B cell (primary cell): Measurements from ENCODE around the gene GPR142. TPM values are rescaled to one million over a fixed set of nuclear protein-coding genes. Genes with fewer than 3 reads are reported as not detected.
A peak's percentile ranks its signal among the peaks of the same experiment; 100 is the strongest.

ENCODE experiments used
- ATAC-seq: fragments of 200-7000 bp; cut with Tn5 transposase; one replicate; pipeline ENCODE4 v1.10.0; 2021; ENCODE audit warnings: low read depth, mild to moderate bottlenecking, moderate number of reproducible peaks, moderate library complexity
- CTCF ChIA-PET: fragments of 350-600 bp; sonication (Branson Sonifier 250); formaldehyde crosslinking; loops from one replicate; lab custom pipeline; 2021; ENCODE audit warnings: antibody characterized with exemption, inconsistent platforms; lab: Charles Lee
- POLR2A ChIA-PET: fragments of 350-600 bp; sonication (Branson Sonifier 250); formaldehyde crosslinking; loops from one replicate; lab custom pipeline; 2021; ENCODE audit warnings: antibody characterized with exemption; lab: Charles Lee
- DNase-seq: peaks from one replicate; pipeline ENCODE4 v3.0.0; 2013
- H2AFZ ChIP-seq: 2 replicates; pipeline ENCODE4 v1.6.1; 2012; ENCODE audit warnings: mild to moderate bottlenecking, low read depth, low read length; ENCODE audit not compliant: insufficient read depth, poor library complexity, severe bottlenecking
- H3K27ac ChIP-seq, 2 donors: 1 replicate in 1 of 2; 2 replicates in 1 of 2; pipeline ENCODE4 v1.5.1; 2012 to 2013; ENCODE audit warnings: low read length in 2 of 2, mild to moderate bottlenecking in 2 of 2, moderate library complexity in 1 of 2
- H3K27me3 ChIP-seq, 4 experiments: fragments of 200-600 bp in 1 of 4; sonication (generic) in 1 of 4; replicated peaks in 1 of 4; 1 replicate in 2 of 4; 2 replicates in 2 of 4; pipeline versions ENCODE4 v1.6.1 to v1.7.0; 2013 to 2016; ENCODE audit warnings: low read length in 3 of 4, mild to moderate bottlenecking in 2 of 4, mixed read lengths in 1 of 4, moderate library complexity in 1 of 4; ENCODE audit not compliant: insufficient read depth in 4 of 4, control insufficient read depth in 3 of 4; ENCODE audit errors: control extremely low read depth in 1 of 4
- H3K36me3 ChIP-seq, 2 experiments: replicated peaks in 1 of 2; 1 replicate in 1 of 2; 2 replicates in 1 of 2; pipeline versions ENCODE4 v1.6.1 to v1.7.1; 2013; ENCODE audit warnings: low read length in 1 of 2; ENCODE audit not compliant: insufficient read depth in 2 of 2, control insufficient read depth in 1 of 2; ENCODE audit errors: control extremely low read depth in 1 of 2, extremely low read depth in 1 of 2
- H3K4me1 ChIP-seq, 2 donors: fragments of 200-600 bp in 1 of 2; sonication (generic) in 1 of 2; 1 replicate in 1 of 2; 2 replicates in 1 of 2; pipeline versions ENCODE4 v1.5.1 to v1.6.1; 2013 to 2017; ENCODE audit warnings: low read length in 2 of 2; ENCODE audit not compliant: control insufficient read depth in 2 of 2, insufficient read depth in 2 of 2
- H3K4me2 ChIP-seq: replicated peaks from 2 replicates; pipeline ENCODE3; 2012; ENCODE audit warnings: mild to moderate bottlenecking, low read depth, low read length; ENCODE audit not compliant: poor library complexity, severe bottlenecking
- H3K4me3 ChIP-seq, 5 experiments: fragments of 200-600 bp in 1 of 5; sonication (generic) in 1 of 5; 1 replicate in 3 of 5; 2 replicates in 2 of 5; pipeline versions ENCODE4 v1.5.1 to v1.7.0; 2011 to 2016; ENCODE audit warnings: low read length in 4 of 5, mild to moderate bottlenecking in 4 of 5, low read depth in 2 of 5, control low read depth in 1 of 5, moderate library complexity in 1 of 5; ENCODE audit not compliant: insufficient read depth in 1 of 5; ENCODE audit errors: control extremely low read depth in 1 of 5, extremely low read depth in 1 of 5
- H3K79me2 ChIP-seq: fragments of 200-600 bp; sonication (generic); one replicate; pipeline ENCODE4 v1.6.0; 2016; ENCODE audit warnings: low read length; ENCODE audit not compliant: control insufficient read depth, insufficient read depth
- H3K9ac ChIP-seq: fragments of 200-600 bp; sonication (generic); 2 replicates; pipeline ENCODE4 v1.6.1; 2017; ENCODE audit warnings: mild to moderate bottlenecking, low read length, moderate library complexity
- H3K9me3 ChIP-seq, 3 donors: one replicate each; pipeline versions ENCODE4 v1.6.1 to v1.7.1; 2013; ENCODE audit warnings: low read length in 2 of 3; ENCODE audit not compliant: control insufficient read depth in 2 of 3, insufficient read depth in 1 of 3; ENCODE audit errors: control extremely low read depth in 1 of 3
- H4K20me1 ChIP-seq: 2 replicates; pipeline ENCODE4 v1.6.0; 2012; ENCODE audit warnings: mild to moderate bottlenecking, low read length; ENCODE audit not compliant: insufficient read depth, control insufficient read depth, poor library complexity, severe bottlenecking
- H3K27ac Mint-ChIP-seq: one replicate; pipeline ENCODE4 v1.8.0; 2021; ENCODE audit warnings: mixed read lengths
- H3K27me3 Mint-ChIP-seq: one replicate; pipeline ENCODE4 v1.8.0; 2021; ENCODE audit warnings: mixed read lengths
- H3K4me1 Mint-ChIP-seq: one replicate; pipeline ENCODE4 v1.8.0; 2021; ENCODE audit warnings: mixed read lengths
- H3K4me3 Mint-ChIP-seq: one replicate; pipeline ENCODE4 v1.8.0; 2021; ENCODE audit warnings: mixed read lengths
- H3K9me3 Mint-ChIP-seq: one replicate; pipeline ENCODE4 v1.8.0; 2022; ENCODE audit warnings: mixed read lengths; ENCODE audit not compliant: insufficient read depth
- CTCF ChIP-seq: fragments of 200-600 bp; IDR thresholded peaks from one replicate; pipeline ENCODE4 v1.8.0; 2022; ENCODE audit warnings: antibody characterized with exemption, mild to moderate bottlenecking
- EZH2 ChIP-seq: IDR thresholded peaks from 2 replicates; pipeline ENCODE4 v1.6.1; 2012; ENCODE audit warnings: borderline replicate concordance, low read depth, mild to moderate bottlenecking, moderate library complexity, low read length; ENCODE audit not compliant: insufficient read depth, poor library complexity, severe bottlenecking
- WGBS: methylation state at CpG from one replicate; pipeline ENCODE4 v1.1.5; 2013; ENCODE audit warnings: missing lambda C conversion rate; ENCODE audit not compliant: insufficient coverage; 5-methylcytosine and 5-hydroxymethylcytosine counted together
- intact Hi-C: fragments of 100-400 bp; cut with micrococcal nuclease; formaldehyde crosslinking; loops from one replicate; pipeline ENCODE4 v1.10.0; 2022
- polyA plus RNA-seq: library from polyadenylated mRNA; depleted of rRNA; stranded (reverse); fragments of >200 nt; gene quantifications from 2 replicates; pipeline ENCODE4 v1.2.3, GENCODE V29; 2012
- total RNA-seq, 2 donors: library from RNA; stranded (reverse); fragments of 120-200 nt in 1 of 2; gene quantifications; 1 replicate in 1 of 2; 2 replicates in 1 of 2; pipeline versions ENCODE4 v1.2.3 to v1.2.4, GENCODE V29; 2013 to 2022

The GPR142 gene
- total and polyA plus RNA-seq, 2 donors (not counting 1 experiment from before 2014, with no cell fraction given): not detected

GRCh38 chr17:74360899-74361229, 6.4 kb upstream of the GPR142 start:
- peaks cover 0 to 41% (median 10%) of the 10 kb centered on the region in 4 experiments for H3K27me3 ChIP-seq
- intact Hi-C loops: loop anchor here (1.0 kb wide), 1 partner anchor 151 kb away; no protein-coding TSS in a partner anchor
- Mint-ChIP-seq H3K4me3 (no peak overlapping the region), H3K4me1 (peaks cover 2% of the 10 kb centered on the region), H3K27ac (no peak overlapping the region), H3K9me3 (no peaks in the 10 kb centered on the region), H3K27me3 (peaks cover 39% of the 10 kb centered on the region)
- CTCF ChIA-PET: interaction anchor here (1.1 to 4.1 kb wide), 6 partner anchors 9 to 159 kb away, joined by 3 to 12 read pairs (median 4); no protein-coding TSS in a partner anchor
- H3K9ac ChIP-seq: no peak overlapping the region
- H3K4me2 ChIP-seq: no peak overlapping the region
- no peak overlapping the region for H3K4me3 ChIP-seq
- POLR2A ChIA-PET: interaction anchor here (0.5 kb wide), 1 partner anchor 955 kb away, joined by 4 read pairs; no protein-coding TSS in a partner anchor
- WGBS: 84% methylated on average over 7 of the region's 7 CpGs
- TF ChIP-seq EZH2 (no peak), CTCF (no peak)
- H3K9me3 ChIP-seq: no peaks in the 10 kb centered on the region
- DNase-seq (no peak), ATAC-seq (no peak)
- H3K36me3 ChIP-seq: no peaks in the 10 kb centered on the region
- H3K27ac ChIP-seq: no peak overlapping the region
- H3K79me2 ChIP-seq: no peaks in the 10 kb centered on the region
- H3K4me1 ChIP-seq: peaks cover 0 to 7% of the 10 kb centered on the region in 2 donors
- H2AFZ ChIP-seq: no peak overlapping the region
- no peaks in the 10 kb centered on the region for H4K20me1 ChIP-seq

- H3K4me3 ChIP-seq: no peak within 1 kb of the TSS
- no peaks in the 10 kb centered on the region for H3K79me2 ChIP-seq
- H3K27ac ChIP-seq: no peak within 1 kb of the TSS
- H3K27me3 ChIP-seq: peaks cover 0 to 36% (median 7%) of the 10 kb centered on the region in 4 experiments
- peak; percentile 41 for TF ChIP-seq CTCF
- no peak for TF ChIP-seq EZH2
- no peaks in the 10 kb centered on the region for H3K9me3 ChIP-seq
- H3K4me3 Mint-ChIP-seq: no peak within 1 kb of the TSS
- peaks cover 0 to 7% of the 10 kb centered on the region in 2 donors for H3K4me1 ChIP-seq
- ChIA-PET CTCF (interaction anchor here (1.1 to 4.1 kb wide), 6 partner anchors 10 to 160 kb away, joined by 3 to 12 read pairs (median 4); no protein-coding TSS in a partner anchor), POLR2A (interaction anchor here (0.5 kb wide), 1 partner anchor 955 kb away, joined by 4 read pairs; no protein-coding TSS in a partner anchor)
- peaks cover 2% of the 10 kb centered on the region for H3K4me1 Mint-ChIP-seq
- DNase-seq (peak; percentile 30), ATAC-seq (peak; percentile 45)
- peaks cover 36% of the 10 kb centered on the region for H3K27me3 Mint-ChIP-seq
- no peaks in the 10 kb centered on the region for H3K9me3 Mint-ChIP-seq
- no peaks in the 10 kb centered on the region for H4K20me1 ChIP-seq
- 52% methylated on average over 28 of the region's 28 CpGs for WGBS
- no peak within 1 kb of the TSS for H3K4me2 ChIP-seq
- no peak within 1 kb of the TSS for H3K27ac Mint-ChIP-seq
- no peak within 1 kb of the TSS for H2AFZ ChIP-seq
- H3K36me3 ChIP-seq: no peaks in the 10 kb centered on the region
- intact Hi-C loops: loop anchor here (1.0 kb wide), 1 partner anchor 151 kb away; no protein-coding TSS in a partner anchor
- no peak within 1 kb of the TSS for H3K9ac ChIP-seq
These were observed 5.9 kb upstream of the GPR142 start, which contains the start of gene BTBD17 for GRCh38 chr17:74361230-74362068. Gene BTBD17, minus strand, starts transcription at chr17:74361868. Its CDS starts 49 bp downstream, at chr17:74361819.
